ENCODE data around the gene ST3GAL5.

- TF ChIP-seq POLR2AphosphoS5 (IDR thresholded peaks at IDR 0.05; ENCODE audit: low read depth) (no peak), CTCF (IDR thresholded peaks at IDR 0.05; ENCODE audit: insufficient read depth, low read length) (no peak), REST (IDR thresholded peaks at IDR 0.05; ENCODE audit: insufficient replicate concordance, low read depth) (no peak), GABPA (IDR thresholded peaks at IDR 0.05; ENCODE audit: low read depth) (no peak), SPI1 (IDR thresholded peaks at IDR 0.05; ENCODE audit: borderline replicate concordance, low read depth) (no peak)
These were observed 10.5 kb upstream of the ST3GAL5 start for GRCh38 chr2:85899284-85899683.

Measured in HL-60 (cell line).